HFFc6 (cell line): ENCODE measurements around the gene AMY1A. TPM values are rescaled to one million over a fixed set of nuclear protein-coding genes. Genes with fewer than 3 reads are reported as not detected.
"Not testable (repeated sequence)": the region's sequence is repeated elsewhere in the genome, so short reads cannot be mapped to it uniquely, and the experiment has no call there.

Source experiments
- DNase-seq: peaks from one replicate; pipeline ENCODE4 v3.0.0-alpha.2; 2018
- H3K27ac Mint-ChIP-seq: 2 replicates; pipeline ENCODE4 v1.8.0; 2020; ENCODE audit warnings: mild to moderate bottlenecking, mixed read lengths
- H3K27me3 Mint-ChIP-seq: 2 replicates; pipeline ENCODE4 v1.8.0; 2021; ENCODE audit warnings: mild to moderate bottlenecking, moderate library complexity, mixed read lengths; ENCODE audit not compliant: insufficient read depth
- H3K36me3 Mint-ChIP-seq: 2 replicates; pipeline ENCODE4 v1.8.0; 2021; ENCODE audit warnings: low read depth, mixed read lengths
- H3K4me1 Mint-ChIP-seq: 2 replicates; pipeline ENCODE4 v1.8.0; 2020; ENCODE audit warnings: low read depth, mixed read lengths
- H3K4me3 Mint-ChIP-seq: 2 replicates; pipeline ENCODE4 v1.8.0; 2020; ENCODE audit warnings: mild to moderate bottlenecking, moderate library complexity, mixed read lengths
- H3K9me3 Mint-ChIP-seq: 2 replicates; pipeline ENCODE4 v1.8.0; 2020; ENCODE audit warnings: mild to moderate bottlenecking, mixed read lengths
- long read RNA-seq: library from polyadenylated mRNA; unstranded; transcript quantifications from one replicate; pipeline ENCODE4 v2.0.0, GENCODE V29; 2019
- total RNA-seq, 6 experiments: library from RNA; stranded (reverse); fragmentation: NEBNext Ultra II Directional; extraction: Animal tissue kit (Norgen Biotek cat#: 25700); gene quantifications; 2 replicates in 1 of 6; 3 replicates in 5 of 6; pipeline ENCODE4 v1.2.3, GENCODE V29; 2021
- TF ChIP-seq, protein P1 (sequence below): fragments of 200-600 bp; sonication (generic); IDR thresholded peaks from 2 replicates; pipeline ENCODE4 v1.5.0; 2021; ENCODE audit warnings: antibody characterized with exemption, mild to moderate bottlenecking

The AMY1A gene
- not detected for total RNA-seq
- long read RNA-seq: 0 reads

GRCh38 chr1:103655460-103655859, at the start of gene AMY1A:
Gene AMY1A, plus strand, starts transcription at chr1:103655760. Its CDS starts 571 bp downstream, at chr1:103656331.
- H3K27ac Mint-ChIP-seq, H3K9me3 Mint-ChIP-seq, H3K36me3 Mint-ChIP-seq, H3K4me3 Mint-ChIP-seq, DNase-seq, H3K4me1 Mint-ChIP-seq, H3K27me3 Mint-ChIP-seq: not testable (repeated sequence)

GRCh38 chr1:103616362-103616761, 39.2 kb upstream of the AMY1A start:
- H3K27me3 Mint-ChIP-seq: no peaks in the 10 kb centered on the region
- H3K36me3 Mint-ChIP-seq: no peaks in the 10 kb centered on the region
- H3K4me1 Mint-ChIP-seq: no peaks in the 10 kb centered on the region; the same call in 1 of the 2 replicates
- H3K9me3 Mint-ChIP-seq: no peaks in the 10 kb centered on the region
- TF ChIP-seq, protein P1, sequence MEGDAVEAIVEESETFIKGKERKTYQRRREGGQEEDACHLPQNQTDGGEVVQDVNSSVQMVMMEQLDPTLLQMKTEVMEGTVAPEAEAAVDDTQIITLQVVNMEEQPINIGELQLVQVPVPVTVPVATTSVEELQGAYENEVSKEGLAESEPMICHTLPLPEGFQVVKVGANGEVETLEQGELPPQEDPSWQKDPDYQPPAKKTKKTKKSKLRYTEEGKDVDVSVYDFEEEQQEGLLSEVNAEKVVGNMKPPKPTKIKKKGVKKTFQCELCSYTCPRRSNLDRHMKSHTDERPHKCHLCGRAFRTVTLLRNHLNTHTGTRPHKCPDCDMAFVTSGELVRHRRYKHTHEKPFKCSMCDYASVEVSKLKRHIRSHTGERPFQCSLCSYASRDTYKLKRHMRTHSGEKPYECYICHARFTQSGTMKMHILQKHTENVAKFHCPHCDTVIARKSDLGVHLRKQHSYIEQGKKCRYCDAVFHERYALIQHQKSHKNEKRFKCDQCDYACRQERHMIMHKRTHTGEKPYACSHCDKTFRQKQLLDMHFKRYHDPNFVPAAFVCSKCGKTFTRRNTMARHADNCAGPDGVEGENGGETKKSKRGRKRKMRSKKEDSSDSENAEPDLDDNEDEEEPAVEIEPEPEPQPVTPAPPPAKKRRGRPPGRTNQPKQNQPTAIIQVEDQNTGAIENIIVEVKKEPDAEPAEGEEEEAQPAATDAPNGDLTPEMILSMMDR: no peak
- no peak overlapping the region for H3K27ac Mint-ChIP-seq
- no peak for DNase-seq
- H3K4me3 Mint-ChIP-seq: no peak overlapping the region

- not testable (repeated sequence) for DNase-seq, H3K27me3 Mint-ChIP-seq, H3K27ac Mint-ChIP-seq, H3K9me3 Mint-ChIP-seq, H3K4me1 Mint-ChIP-seq, H3K4me3 Mint-ChIP-seq, H3K36me3 Mint-ChIP-seq
These were observed 38.5 kb upstream of the AMY1A start, which contains the start of gene AMY2A for GRCh38 chr1:103616994-103617477. Gene AMY2A, plus strand, starts transcription at chr1:103617427. Its CDS starts 14 bp downstream, at chr1:103617441.

GRCh38 chr1:103627436-103627835, 28.1 kb upstream of the AMY1A start:
- H3K4me3 Mint-ChIP-seq, H3K27me3 Mint-ChIP-seq, H3K27ac Mint-ChIP-seq, H3K9me3 Mint-ChIP-seq, H3K4me1 Mint-ChIP-seq, H3K36me3 Mint-ChIP-seq, DNase-seq: not testable (repeated sequence)

GRCh38 chr1:103641194-103641593, 14.4 kb upstream of the AMY1A start:
- not testable (repeated sequence) for H3K36me3 Mint-ChIP-seq, H3K4me3 Mint-ChIP-seq, DNase-seq, H3K4me1 Mint-ChIP-seq, H3K9me3 Mint-ChIP-seq, H3K27me3 Mint-ChIP-seq, H3K27ac Mint-ChIP-seq

GRCh38 chr1:103643908-103644307, 11.7 kb upstream of the AMY1A start:
- H3K36me3 Mint-ChIP-seq, H3K27me3 Mint-ChIP-seq, H3K27ac Mint-ChIP-seq, DNase-seq, H3K4me3 Mint-ChIP-seq, H3K4me1 Mint-ChIP-seq, H3K9me3 Mint-ChIP-seq: not testable (repeated sequence)

- not testable (repeated sequence) for H3K9me3 Mint-ChIP-seq, H3K27ac Mint-ChIP-seq, H3K27me3 Mint-ChIP-seq, DNase-seq, H3K36me3 Mint-ChIP-seq, H3K4me3 Mint-ChIP-seq, H3K4me1 Mint-ChIP-seq
These were observed 5.3 kb upstream of the AMY1A start for GRCh38 chr1:103650305-103650704.

GRCh38 chr1:103650889-103651288, 4.7 kb upstream of the AMY1A start:
- H3K4me3 Mint-ChIP-seq, H3K36me3 Mint-ChIP-seq, H3K27me3 Mint-ChIP-seq, DNase-seq, H3K4me1 Mint-ChIP-seq, H3K27ac Mint-ChIP-seq, H3K9me3 Mint-ChIP-seq: not testable (repeated sequence)

DNA sequence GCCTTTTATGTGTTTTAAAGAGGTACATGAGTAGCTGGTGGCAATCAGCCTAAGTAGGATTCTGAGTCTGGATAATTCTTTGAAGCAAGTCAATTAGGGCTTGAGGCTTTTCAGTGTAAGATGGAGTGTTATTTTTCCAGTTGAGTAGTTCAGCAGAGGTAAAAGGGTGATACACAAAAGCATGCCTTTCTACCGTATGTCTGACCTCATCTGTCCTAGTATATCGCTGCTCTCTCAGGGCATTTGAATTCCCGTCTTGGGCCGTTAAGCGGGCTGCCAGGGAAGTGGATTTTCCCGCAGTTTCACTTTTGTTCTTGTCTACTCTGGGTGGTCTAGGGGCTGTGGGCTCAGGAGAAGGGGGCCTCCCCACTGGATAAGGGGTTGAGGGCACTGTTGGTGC, 1.4 kb upstream of the AMY1A start:
- not testable (repeated sequence) for H3K27ac Mint-ChIP-seq, H3K4me3 Mint-ChIP-seq, H3K36me3 Mint-ChIP-seq, H3K9me3 Mint-ChIP-seq, H3K27me3 Mint-ChIP-seq, H3K4me1 Mint-ChIP-seq, DNase-seq

DNA sequence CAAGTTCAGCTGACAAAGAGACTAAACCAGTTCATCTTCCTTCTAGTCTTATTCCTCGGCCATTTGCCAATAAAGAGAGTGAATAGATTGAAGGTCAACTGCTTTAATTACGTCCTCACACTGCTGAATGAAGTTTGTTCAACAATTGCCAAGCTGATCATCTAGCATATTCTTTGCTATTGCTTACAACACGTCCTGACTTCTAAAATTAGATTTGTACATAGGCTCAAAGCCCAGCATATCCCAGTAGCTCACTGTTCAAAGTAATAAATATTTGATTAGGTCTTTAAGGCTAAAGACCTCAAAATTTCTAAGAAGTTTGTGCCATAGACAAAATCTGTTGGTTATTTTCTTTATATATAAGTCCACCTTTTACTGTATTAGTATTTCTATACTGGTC, 20.8 kb downstream of the AMY1A start:
- not testable (repeated sequence) for H3K4me1 Mint-ChIP-seq, H3K4me3 Mint-ChIP-seq, H3K27me3 Mint-ChIP-seq, H3K27ac Mint-ChIP-seq, H3K9me3 Mint-ChIP-seq, H3K36me3 Mint-ChIP-seq, DNase-seq

DNA sequence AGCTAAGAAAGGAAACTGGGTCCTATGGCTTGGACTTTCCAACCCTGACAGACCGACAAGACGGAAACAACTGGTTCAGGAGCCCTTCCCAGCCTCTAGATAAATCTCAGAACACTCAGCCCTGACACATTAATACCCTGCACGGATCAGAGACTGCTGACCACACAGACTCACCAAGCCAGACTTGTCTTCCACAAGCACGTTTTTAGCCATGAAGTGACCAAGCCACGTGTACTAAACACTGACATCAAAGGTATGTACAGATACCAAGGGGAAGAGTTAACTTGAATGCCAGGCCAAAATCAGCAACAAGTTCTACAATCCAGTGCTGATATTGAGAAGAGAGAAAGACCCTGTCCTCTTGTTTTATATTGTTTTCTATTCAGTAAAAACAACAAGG, 40.5 kb downstream of the AMY1A start, which contains the start of gene AMY1B:
Gene AMY1B (minus strand): TSS at position 101 of the 400 bp plus-strand sequence. CDS start 571 bp downstream, outside the sequence.
- not testable (repeated sequence) for H3K36me3 Mint-ChIP-seq, H3K9me3 Mint-ChIP-seq, DNase-seq, H3K27ac Mint-ChIP-seq, H3K27me3 Mint-ChIP-seq, H3K4me3 Mint-ChIP-seq, H3K4me1 Mint-ChIP-seq

GRCh38 chr1:103697430-103697829, 41.9 kb downstream of the AMY1A start:
- not testable (repeated sequence) for H3K9me3 Mint-ChIP-seq, H3K27me3 Mint-ChIP-seq, H3K4me1 Mint-ChIP-seq, H3K36me3 Mint-ChIP-seq, H3K27ac Mint-ChIP-seq, DNase-seq, H3K4me3 Mint-ChIP-seq

DNA sequence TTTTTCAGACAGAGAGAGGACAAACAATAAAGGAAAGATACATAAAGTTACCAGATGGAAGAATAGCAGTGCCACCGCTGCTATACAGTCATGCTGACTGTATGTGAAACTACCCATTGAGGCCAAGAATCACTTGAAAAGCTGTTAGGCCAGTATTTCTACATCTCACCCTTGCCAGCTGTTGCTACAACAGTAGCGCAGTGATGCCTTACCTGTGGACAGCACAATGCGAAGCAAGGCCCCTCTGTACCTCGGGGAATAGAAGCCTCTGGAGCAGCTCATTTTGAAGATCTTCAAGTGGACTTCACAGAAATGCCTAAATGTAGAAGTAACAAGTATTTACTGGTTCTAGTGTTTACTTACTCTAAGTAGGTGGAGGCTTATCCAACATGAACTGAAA, 45.1 kb downstream of the AMY1A start:
- not testable (repeated sequence) for H3K4me1 Mint-ChIP-seq, H3K27ac Mint-ChIP-seq

DNA sequence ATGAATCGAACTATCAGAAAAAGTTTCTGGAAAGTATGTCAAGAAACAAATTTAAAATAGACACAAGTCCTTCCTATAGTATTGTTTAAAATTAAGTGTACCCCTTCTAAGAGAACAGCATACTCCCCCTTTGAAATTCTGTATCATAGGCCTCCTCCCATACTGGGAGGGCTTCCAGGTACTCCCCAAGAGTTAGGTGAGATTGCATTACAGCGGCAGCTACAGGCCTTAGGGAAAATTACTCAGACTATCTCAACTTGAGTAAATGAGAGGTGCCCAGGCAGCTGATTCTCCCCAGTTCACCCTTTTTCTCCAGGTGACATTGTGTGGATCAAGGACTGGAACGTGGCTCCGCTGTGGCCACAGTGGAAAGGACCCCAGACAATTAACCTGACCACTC, 45.7 kb downstream of the AMY1A start:
- DNase-seq, H3K27me3 Mint-ChIP-seq, H3K4me3 Mint-ChIP-seq, H3K27ac Mint-ChIP-seq, H3K36me3 Mint-ChIP-seq, H3K9me3 Mint-ChIP-seq, H3K4me1 Mint-ChIP-seq: not testable (repeated sequence)

More for the DNA sequence above, 45.1 kb downstream of the AMY1A start:
- not testable (repeated sequence) for DNase-seq, H3K9me3 Mint-ChIP-seq, H3K27me3 Mint-ChIP-seq, H3K36me3 Mint-ChIP-seq, H3K4me3 Mint-ChIP-seq
